Measurements from ENCODE around the gene MC3R. TPM values are rescaled to one million over a fixed set of nuclear protein-coding genes. Genes with fewer than 3 reads are reported as not detected.

Gene MC3R
- total and polyA plus RNA-seq, 2 of the 8 experiments (the other 6 are each of a cell fraction or from before 2014, with no cell fraction given) = not detected

DNA sequence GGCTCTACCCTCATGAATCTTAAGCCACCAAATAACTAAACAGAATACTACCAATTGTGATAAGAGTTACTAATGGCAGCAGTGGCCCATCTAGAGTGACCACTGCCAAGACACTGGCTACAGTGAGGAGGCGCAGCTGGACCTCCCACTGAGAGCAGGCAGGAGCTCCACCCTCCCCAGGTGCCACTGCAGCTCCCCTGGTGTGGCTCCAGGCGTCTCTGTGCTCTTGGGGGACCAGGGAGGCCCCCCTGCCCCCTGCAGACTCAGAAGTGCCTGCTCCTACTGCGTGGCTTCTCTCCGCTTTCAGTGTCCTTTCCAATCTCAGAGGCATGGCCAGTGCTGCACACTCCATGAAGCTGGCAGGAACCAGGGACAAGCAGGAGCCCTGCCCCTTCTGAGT lies 23.4 kb downstream of the MC3R start:
- ChIA-PET CTCF (ENCODE audit: partially characterized antibody) (interaction anchor here (1.3 kb wide), 1 partner anchor 11 kb away, joined by 3 read pairs; no protein-coding TSS in a partner anchor), POLR2A (ENCODE audit: partially characterized antibody) (no interaction called here)
- no peak for FAIRE-seq
- Histone ChIP-seq H3K56ac (replicated peaks; ENCODE audit: insufficient read length, low read depth, low read length) (no peak overlapping the region), H3K4me1 (replicated peaks in 1 of 4; ENCODE audit: control insufficient read depth in 3 of 4, insufficient read depth in 4 of 4, low read length in 3 of 4) (no peaks in the 10 kb centered on the region), H3K27me3 (replicated peaks in 1 of 4; ENCODE audit: control insufficient read depth in 3 of 4, extremely low read depth in 1 of 4, insufficient read depth in 3 of 4, low read length in 3 of 4) (no peaks in the 10 kb centered on the region), H3K4me2 (ENCODE audit: insufficient read depth in 1 of 2, low read depth in 2 of 2, low read length in 2 of 2) (no peak overlapping the region), H2BK120ac (replicated peaks; ENCODE audit: low read depth, low read length) (no peak overlapping the region), H3K9me3 (ENCODE audit: insufficient read depth in 2 of 2, low read depth in 1 of 2, low read length in 1 of 2) (peaks cover 70 to 87% of the 10 kb centered on the region in 2 experiments), H3K79me1 (ENCODE audit: low read depth, low read length) (no peaks in the 10 kb centered on the region), H3K4ac (replicated peaks; ENCODE audit: insufficient read length, low read depth, low read length) (no peak overlapping the region), H2AK5ac (ENCODE audit: low read depth, low read length) (no peak overlapping the region), H3K9ac (replicated peaks in 1 of 4; ENCODE audit: extremely low read depth in 1 of 4, low read depth in 3 of 4, low read length in 3 of 4) (no peak overlapping the region), H3K79me2 (ENCODE audit: control insufficient read depth in 1 of 2, insufficient read depth in 2 of 2, low read length in 2 of 2) (no peaks in the 10 kb centered on the region), H3K18ac (ENCODE audit: extremely low read depth, low read length) (no peak overlapping the region), H4K20me1 (replicated peaks in 1 of 2; ENCODE audit: control insufficient read depth in 1 of 2, insufficient read depth in 2 of 2, low read length in 2 of 2) (no peaks in the 10 kb centered on the region), H2BK15ac (ENCODE audit: low read length) (no peak overlapping the region), H3K27ac (ENCODE audit: low read depth, low read length) (no peak overlapping the region), H4K91ac (replicated peaks; ENCODE audit: insufficient read length, low read length) (no peak overlapping the region), H3K4me3 (ENCODE audit: extremely low read depth in 1 of 4, insufficient read depth in 2 of 4, low read depth in 3 of 4, low read length in 4 of 4) (no peak overlapping the region), H4K8ac (ENCODE audit: extremely low read depth, insufficient read depth, low read length) (no peak overlapping the region), H3K23me2 (ENCODE audit: low read depth, low read length) (no peaks in the 10 kb centered on the region), H2BK12ac (ENCODE audit: low read depth, low read length) (no peak overlapping the region), H3K14ac (ENCODE audit: insufficient read length) (no peak overlapping the region), H2BK5ac (ENCODE audit: low read depth, low read length) (no peak overlapping the region), H4K5ac (ENCODE audit: insufficient read length, low read depth, low read length) (no peak overlapping the region), H3K36me3 (ENCODE audit: control insufficient read depth in 2 of 4, insufficient read depth in 4 of 4, low read length in 3 of 4) (no peaks in the 10 kb centered on the region), H3K23ac (ENCODE audit: insufficient read length) (no peak overlapping the region), H2BK20ac (ENCODE audit: low read length) (no peak overlapping the region), H2AFZ (ENCODE audit: low read length) (no peak overlapping the region)
- WGBS, 2 experiments (ENCODE audit: extremely low coverage in 1 of 2, insufficient coverage in 1 of 2, insufficient read length in 1 of 2, insufficient replicate concordance in 2 of 2, low coverage in 1 of 2, low lambda C conversion rate in 2 of 2, missing lambda C conversion rate in 1 of 2) = 80% methylated on average over 4 of the region's 4 CpGs; no CpG with 5 or more reads in 1 of the 2 experiments
- DNase-seq (ENCODE audit: low read depth in 1 of 2, low spot score in 2 of 2) = no peak
- TF ChIP-seq RAD21 (IDR thresholded peaks at IDR 0.05 in 1 of 2, conservative IDR thresholded peaks at IDR 0.05 in 1 of 2; ENCODE audit: low read depth in 2 of 2, low read length in 2 of 2) (no peak), PHF8 (conservative IDR thresholded peaks at IDR 0.05; ENCODE audit: low read depth, low read length) (no peak), TBP (IDR thresholded peaks at IDR 0.05; ENCODE audit: low read depth, low read length) (no peak), BACH1 (IDR thresholded peaks at IDR 0.05; ENCODE audit: low read length) (no peak), TAF7 (optimal IDR thresholded peaks at IDR 0.05; ENCODE audit: borderline replicate concordance, low read depth, low read length) (no peak), CHD1 (IDR thresholded peaks at IDR 0.05; ENCODE audit: low read depth, low read length) (no peak), FOSL1 (IDR thresholded peaks at IDR 0.05; ENCODE audit: insufficient read depth, low read depth, low read length) (no peak), HDAC2 (IDR thresholded peaks at IDR 0.05; ENCODE audit: borderline replicate concordance in 1 of 2, low read depth in 2 of 2, low read length in 2 of 2) (no peak), TAF1 (IDR thresholded peaks at IDR 0.05; ENCODE audit: low read depth, low read length) (no peak), CHD2 (IDR thresholded peaks at IDR 0.05; ENCODE audit: low read length) (no peak), ASH2L (IDR thresholded peaks at IDR 0.05; ENCODE audit: low read length) (no peak)
- TF ChIP-seq, protein P1, sequence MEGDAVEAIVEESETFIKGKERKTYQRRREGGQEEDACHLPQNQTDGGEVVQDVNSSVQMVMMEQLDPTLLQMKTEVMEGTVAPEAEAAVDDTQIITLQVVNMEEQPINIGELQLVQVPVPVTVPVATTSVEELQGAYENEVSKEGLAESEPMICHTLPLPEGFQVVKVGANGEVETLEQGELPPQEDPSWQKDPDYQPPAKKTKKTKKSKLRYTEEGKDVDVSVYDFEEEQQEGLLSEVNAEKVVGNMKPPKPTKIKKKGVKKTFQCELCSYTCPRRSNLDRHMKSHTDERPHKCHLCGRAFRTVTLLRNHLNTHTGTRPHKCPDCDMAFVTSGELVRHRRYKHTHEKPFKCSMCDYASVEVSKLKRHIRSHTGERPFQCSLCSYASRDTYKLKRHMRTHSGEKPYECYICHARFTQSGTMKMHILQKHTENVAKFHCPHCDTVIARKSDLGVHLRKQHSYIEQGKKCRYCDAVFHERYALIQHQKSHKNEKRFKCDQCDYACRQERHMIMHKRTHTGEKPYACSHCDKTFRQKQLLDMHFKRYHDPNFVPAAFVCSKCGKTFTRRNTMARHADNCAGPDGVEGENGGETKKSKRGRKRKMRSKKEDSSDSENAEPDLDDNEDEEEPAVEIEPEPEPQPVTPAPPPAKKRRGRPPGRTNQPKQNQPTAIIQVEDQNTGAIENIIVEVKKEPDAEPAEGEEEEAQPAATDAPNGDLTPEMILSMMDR (IDR thresholded peaks at IDR 0.05; ENCODE audit: control extremely low read depth in 1 of 3, insufficient read depth in 1 of 3, low read depth in 1 of 3, low read length in 3 of 3) = no peak
